ACC112 (cell line): Measurements from ENCODE around the gene CMTM7.
"Not testable (repeated sequence)": the region's sequence is repeated elsewhere in the genome, so short reads cannot be mapped to it uniquely, and the experiment has no call there.

Experiments used
- H2AFZ ChIP-seq: fragments of 200-600 bp; sonication (generic); one replicate; pipeline ENCODE4 v1.6.0; 2017; ENCODE audit warnings: antibody characterized with exemption, low read length; ENCODE audit not compliant: unreplicated experiment
- H3K27ac ChIP-seq: fragments of 200-600 bp; sonication (generic); 2 replicates; pipeline ENCODE4 v1.5.1; 2014; ENCODE audit warnings: low read depth, mild to moderate bottlenecking, antibody characterized with exemption, low read length, moderate library complexity
- H3K27me3 ChIP-seq: fragments of 200-600 bp; sonication (generic); 2 replicates; pipeline ENCODE4 v1.6.1; 2014; ENCODE audit warnings: mild to moderate bottlenecking, antibody characterized with exemption, low read length, moderate library complexity, mixed read lengths; ENCODE audit not compliant: insufficient read depth
- H3K36me3 ChIP-seq: fragments of 200-600 bp; sonication (generic); 2 replicates; pipeline ENCODE4 v1.6.1; 2016; ENCODE audit warnings: mild to moderate bottlenecking, antibody characterized with exemption, low read length, moderate library complexity, mixed read lengths; ENCODE audit not compliant: insufficient read depth
- H3K4me1 ChIP-seq: fragments of 200-600 bp; sonication (generic); one replicate; pipeline ENCODE4 v1.6.1; 2016; ENCODE audit warnings: low read length, mixed read lengths; ENCODE audit not compliant: insufficient read depth, unreplicated experiment, control insufficient read depth
- H3K4me3 ChIP-seq: fragments of 200-600 bp; sonication (generic); 2 replicates; pipeline ENCODE4 v1.5.1; 2014; ENCODE audit warnings: mild to moderate bottlenecking, low read depth, low read length
- H3K79me2 ChIP-seq: fragments of 200-600 bp; sonication (generic); one replicate; pipeline ENCODE4 v1.6.0; 2016; ENCODE audit warnings: low read length; ENCODE audit not compliant: control insufficient read depth, unreplicated experiment, insufficient read depth

The CMTM7 gene

DNA sequence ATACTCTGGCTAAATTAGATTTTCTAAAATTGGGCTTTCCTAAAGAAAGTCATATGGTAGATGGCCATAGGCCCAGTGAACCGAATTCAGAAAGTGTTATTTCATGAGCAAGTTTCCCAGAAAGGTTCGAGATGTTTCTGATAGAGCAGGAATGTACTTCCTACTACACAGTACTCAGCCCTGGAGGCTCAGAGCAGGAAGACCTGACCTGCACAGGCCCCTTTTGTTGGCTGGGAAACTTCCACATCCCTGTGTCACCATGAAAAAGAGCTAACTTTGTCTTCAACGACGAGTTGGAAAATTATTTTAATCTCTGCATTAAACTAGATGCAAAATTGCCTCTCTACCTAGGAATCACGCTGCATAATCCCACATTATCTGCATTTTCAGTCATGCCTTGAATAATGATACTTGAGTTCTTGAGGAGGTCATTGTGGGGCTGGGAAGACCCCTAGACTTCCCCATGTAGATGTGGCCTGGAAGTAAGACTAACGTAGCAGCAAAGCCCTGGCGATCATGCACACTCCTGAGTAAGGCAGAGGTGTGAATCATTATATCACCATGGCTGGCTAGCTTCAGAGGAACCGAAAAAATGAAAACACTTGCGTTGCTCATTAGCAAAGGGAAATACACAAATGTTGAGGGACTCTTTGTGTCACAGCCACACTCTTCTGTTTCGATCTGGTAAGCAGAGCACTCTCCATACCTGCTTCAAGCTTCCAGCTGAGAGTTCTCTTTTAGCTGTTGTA, 47.1 kb downstream of the CMTM7 start:
- no peak overlapping the region for H3K4me3 ChIP-seq
- H3K79me2 ChIP-seq, result peaks cover 5% of the 10 kb centered on the region
- H3K4me1 ChIP-seq, result peaks cover 13% of the 10 kb centered on the region
- no peaks in the 10 kb centered on the region for H3K27me3 ChIP-seq
- H2AFZ ChIP-seq, result no peak overlapping the region
- H3K36me3 ChIP-seq, result no peaks in the 10 kb centered on the region
- H3K27ac ChIP-seq, result no peak overlapping the region

DNA sequence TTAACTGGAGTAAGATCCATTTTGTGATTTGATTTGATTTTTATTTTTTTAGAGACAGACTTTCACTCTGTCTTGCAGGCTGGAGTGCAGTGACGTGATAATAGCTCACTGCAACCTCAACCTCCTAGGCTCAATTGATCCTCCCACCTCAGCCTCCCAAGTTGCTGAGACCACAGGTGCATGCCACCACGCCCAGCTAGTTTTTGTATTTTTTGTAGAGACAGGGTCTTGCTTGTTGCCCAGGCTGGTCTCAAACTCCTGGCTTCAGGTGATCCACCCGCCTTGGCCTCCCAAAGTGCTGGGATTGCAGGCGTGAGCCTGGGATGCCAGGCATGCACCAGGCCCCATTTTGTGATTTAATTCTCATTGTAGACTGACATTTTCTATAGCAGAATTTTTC, 47.8 kb downstream of the CMTM7 start:
- not testable (repeated sequence) for H3K4me3 ChIP-seq, H3K79me2 ChIP-seq, H3K36me3 ChIP-seq, H2AFZ ChIP-seq, H3K27ac ChIP-seq, H3K27me3 ChIP-seq
- peaks cover 14% of the 10 kb centered on the region for H3K4me1 ChIP-seq

DNA sequence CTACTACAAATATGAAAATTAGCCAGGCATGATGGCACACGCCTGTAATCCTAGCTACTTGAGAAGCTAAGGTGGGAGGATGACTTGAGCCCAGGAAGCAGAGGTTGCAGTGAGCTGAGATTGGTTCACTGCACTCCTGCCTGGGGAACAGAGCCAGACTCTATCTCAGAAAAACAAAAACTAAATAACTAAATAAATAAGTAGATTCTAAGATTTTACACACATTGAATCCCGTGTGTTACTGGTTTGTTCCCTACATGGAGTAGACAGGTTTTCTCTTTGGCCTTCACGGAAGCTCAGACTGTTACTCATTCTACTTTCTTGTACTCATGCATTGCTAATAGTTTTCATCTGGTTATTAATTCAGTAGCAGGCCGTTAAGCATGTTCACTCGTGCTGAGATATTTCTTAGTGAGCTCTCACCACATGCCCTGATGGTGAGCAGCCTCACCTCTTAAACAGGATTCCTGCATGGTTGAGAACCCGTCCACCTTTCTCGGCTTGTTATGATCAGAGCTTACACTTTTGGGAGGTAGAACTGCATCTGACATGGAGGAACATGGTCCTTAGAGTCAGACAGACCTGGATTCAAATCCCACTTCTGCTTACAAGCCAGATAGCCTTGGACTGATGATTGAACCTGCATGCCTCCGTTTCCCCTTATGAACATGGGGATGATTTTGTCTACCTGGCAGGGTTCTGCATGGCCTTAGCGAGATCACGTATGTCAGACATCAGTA, 49.1 kb downstream of the CMTM7 start:
- no peak overlapping the region for H2AFZ ChIP-seq
- H3K4me1 ChIP-seq, result peaks cover 14% of the 10 kb centered on the region
- H3K4me3 ChIP-seq, result no peak overlapping the region
- H3K79me2 ChIP-seq, result peaks cover 5% of the 10 kb centered on the region
- H3K27me3 ChIP-seq, result no peaks in the 10 kb centered on the region
- H3K27ac ChIP-seq, result no peak overlapping the region
- peaks cover 4% of the 10 kb centered on the region; the same call in 1 of the 2 replicates for H3K36me3 ChIP-seq

DNA sequence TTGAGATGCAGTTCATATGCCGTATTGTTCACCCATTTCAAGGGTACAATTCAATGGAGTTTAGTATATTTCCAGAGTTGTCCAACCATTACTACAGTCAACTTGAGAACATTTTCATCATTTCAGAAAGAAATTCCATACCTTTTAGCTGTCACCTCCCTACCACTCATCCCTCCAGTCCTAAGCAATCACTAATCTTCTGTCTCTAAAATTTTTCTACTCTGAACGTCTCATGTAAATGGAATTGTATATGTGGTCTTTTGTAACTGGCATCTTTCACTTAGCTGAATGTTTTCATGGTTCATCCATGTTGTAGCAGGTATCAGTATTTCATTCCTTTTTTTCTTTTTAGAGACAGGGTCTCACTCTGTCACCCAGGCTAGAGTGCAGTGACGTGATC, 51.1 kb downstream of the CMTM7 start:
- H3K4me3 ChIP-seq, result no peak overlapping the region
- no peaks in the 10 kb centered on the region for H3K27me3 ChIP-seq
- H3K27ac ChIP-seq, result peak overlapping the region; percentile 66
- H2AFZ ChIP-seq, result no peak overlapping the region
- peaks cover 4% of the 10 kb centered on the region; the same call in 1 of the 2 replicates for H3K36me3 ChIP-seq
- peaks cover 14% of the 10 kb centered on the region for H3K4me1 ChIP-seq
- peaks cover 7% of the 10 kb centered on the region for H3K79me2 ChIP-seq

DNA sequence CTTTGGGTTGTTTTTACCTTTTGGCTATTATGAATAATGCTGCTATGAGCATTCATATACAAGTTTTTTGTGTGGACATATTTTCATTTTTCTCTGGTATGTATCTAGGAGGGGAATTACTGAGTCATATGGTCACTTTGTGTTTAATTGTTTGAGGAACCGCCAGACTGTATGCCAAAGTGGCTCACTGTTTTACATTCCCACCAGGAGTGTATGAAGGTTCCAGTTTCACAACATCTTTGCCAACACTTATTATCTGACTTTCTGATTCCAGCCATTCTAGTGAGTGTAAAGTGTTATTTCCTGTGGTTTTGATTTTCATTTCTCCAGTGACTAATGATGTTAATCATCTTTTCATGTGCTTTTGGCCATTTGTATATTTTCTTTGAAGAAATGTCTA, 51.8 kb downstream of the CMTM7 start:
- H3K79me2 ChIP-seq, result peaks cover 7% of the 10 kb centered on the region
- no peaks in the 10 kb centered on the region for H3K27me3 ChIP-seq
- no peak overlapping the region for H3K4me3 ChIP-seq
- H3K4me1 ChIP-seq, result peaks cover 14% of the 10 kb centered on the region
- peaks cover 4% of the 10 kb centered on the region; the same call in 1 of the 2 replicates for H3K36me3 ChIP-seq
- no peak overlapping the region for H2AFZ ChIP-seq
- H3K27ac ChIP-seq, result peak overlapping the region; percentile 66

DNA sequence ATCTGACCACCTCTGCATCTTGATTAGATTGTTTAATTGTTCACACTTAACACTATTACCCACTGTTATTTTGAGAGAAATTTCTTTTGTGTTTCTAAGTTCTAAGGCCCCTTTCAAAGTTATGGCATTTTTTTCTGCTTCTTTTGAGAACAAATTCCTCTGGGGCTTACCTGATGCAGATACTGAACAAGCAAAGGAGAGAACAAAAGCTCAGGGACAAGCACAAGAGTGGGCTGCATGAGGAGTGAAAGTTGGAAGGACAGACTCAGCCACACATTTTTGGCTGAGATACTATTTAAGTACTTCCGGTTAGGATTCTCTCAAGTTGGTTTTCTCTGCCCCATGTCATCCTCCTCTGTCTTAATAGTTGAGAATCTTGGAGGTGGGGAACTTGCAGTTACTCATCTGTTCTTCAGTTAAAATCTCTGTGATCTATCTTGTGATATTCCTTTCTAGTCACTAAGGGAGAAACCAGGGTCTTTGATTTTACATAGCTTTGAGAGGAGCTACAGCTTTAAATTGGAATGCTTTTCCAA, 56.3 kb downstream of the CMTM7 start:
- Histone ChIP-seq H2AFZ (no peak overlapping the region), H3K4me3 (no peak overlapping the region), H3K27me3 (no peaks in the 10 kb centered on the region), H3K79me2 (peaks cover 2% of the 10 kb centered on the region), H3K27ac (no peak overlapping the region), H3K4me1 (peaks cover 9% of the 10 kb centered on the region), H3K36me3 (peaks cover 7% of the 10 kb centered on the region; the same call in 1 of the 2 replicates)

DNA sequence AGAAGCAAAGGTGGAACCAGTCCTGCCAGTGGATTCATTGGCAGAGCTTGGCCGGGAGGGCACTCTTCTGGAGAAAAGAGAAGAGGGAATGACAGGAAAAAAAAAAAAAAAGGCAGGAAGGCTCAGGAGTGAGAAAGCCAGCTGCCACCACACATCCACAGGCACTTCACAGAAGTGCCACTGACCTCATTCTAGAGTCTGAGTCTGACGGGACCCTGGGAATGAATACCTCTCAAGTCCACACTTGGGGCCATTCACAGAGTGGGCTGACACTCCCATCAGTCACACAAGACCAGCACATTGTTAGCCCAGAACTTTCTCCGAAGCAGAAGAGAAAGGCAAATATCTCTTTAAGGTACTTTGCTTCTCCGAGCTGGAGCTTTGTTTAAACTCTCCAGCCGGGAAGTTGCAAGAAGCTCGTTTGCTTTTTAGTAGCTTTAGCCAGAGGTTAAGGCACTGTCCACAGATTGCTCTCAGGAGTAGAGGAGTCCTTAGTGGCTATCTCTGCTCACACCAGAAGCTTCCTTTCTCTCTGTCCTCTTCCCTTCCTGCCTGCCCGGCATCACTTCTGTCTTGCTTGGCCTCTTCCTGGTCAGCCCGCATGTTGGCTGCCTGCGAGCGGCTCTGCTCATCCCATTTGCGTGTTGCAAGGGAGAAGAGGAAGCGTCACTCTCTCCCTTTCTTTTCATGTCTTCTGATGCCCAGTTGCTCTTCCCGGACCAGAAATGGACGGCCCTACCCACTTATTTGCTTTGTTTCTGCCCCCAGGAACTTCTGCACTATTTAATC, 57.2 kb downstream of the CMTM7 start:
- no peak overlapping the region for H2AFZ ChIP-seq
- H3K4me1 ChIP-seq, result peaks cover 4% of the 10 kb centered on the region
- no peaks in the 10 kb centered on the region for H3K27me3 ChIP-seq
- H3K27ac ChIP-seq, result no peak overlapping the region
- H3K4me3 ChIP-seq, result no peak overlapping the region
- peaks cover 7% of the 10 kb centered on the region; the same call in 1 of the 2 replicates for H3K36me3 ChIP-seq
- peaks cover 2% of the 10 kb centered on the region for H3K79me2 ChIP-seq

DNA sequence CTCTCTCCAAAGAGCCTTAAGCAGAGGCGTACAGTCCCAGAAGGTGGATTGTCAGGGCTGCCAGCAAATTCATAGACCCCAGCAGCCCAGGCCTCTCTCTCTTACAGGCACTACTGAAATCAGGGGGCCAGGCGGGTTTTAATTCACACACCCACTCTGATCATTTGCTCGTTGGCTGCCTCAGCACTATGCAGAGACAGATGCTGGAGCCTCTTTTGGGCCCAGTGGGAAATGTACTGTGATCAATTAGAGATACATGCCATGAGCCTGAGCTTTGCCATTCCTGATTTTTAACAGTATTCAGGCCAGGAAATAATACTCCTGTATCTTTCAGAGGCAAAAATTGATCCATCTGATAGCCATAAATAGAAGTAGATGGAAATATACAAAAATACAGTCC, 58.0 kb downstream of the CMTM7 start:
- Histone ChIP-seq H3K36me3 (0 out of 2 replicates have a peak, but pooled peaks cover 4% of the 10 kb centered on the region), H3K4me1 (peaks cover 3% of the 10 kb centered on the region)

DNA sequence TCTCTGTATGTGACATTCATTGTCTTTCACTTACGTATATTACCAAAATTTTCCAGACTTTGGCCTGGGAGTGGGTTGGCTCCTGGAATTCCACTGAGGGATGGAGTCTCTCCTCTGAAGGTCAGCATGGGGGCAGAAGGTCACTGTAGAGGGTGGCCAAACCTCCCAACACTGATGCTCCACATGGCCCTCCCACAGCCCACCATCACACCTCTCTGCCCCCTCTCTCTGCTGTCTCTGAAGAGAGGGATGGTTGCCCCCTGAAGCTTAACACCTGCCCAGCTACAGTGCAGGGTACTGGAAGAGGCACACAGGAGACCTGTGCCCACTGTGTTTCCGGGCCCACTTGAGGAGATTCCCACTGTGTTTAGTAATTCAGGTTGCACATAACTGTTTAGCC, 58.8 kb downstream of the CMTM7 start:
- Histone ChIP-seq H3K36me3 (0 out of 2 replicates have a peak, but pooled peaks cover 4% of the 10 kb centered on the region), H3K79me2 (peaks cover 2% of the 10 kb centered on the region)

More for the DNA sequence above, 58.0 kb downstream of the CMTM7 start:
- H3K4me3 ChIP-seq, result no peak overlapping the region
- peaks cover 2% of the 10 kb centered on the region for H3K79me2 ChIP-seq
- no peak overlapping the region for H3K27ac ChIP-seq
- no peaks in the 10 kb centered on the region for H3K27me3 ChIP-seq
- no peak overlapping the region for H2AFZ ChIP-seq

DNA sequence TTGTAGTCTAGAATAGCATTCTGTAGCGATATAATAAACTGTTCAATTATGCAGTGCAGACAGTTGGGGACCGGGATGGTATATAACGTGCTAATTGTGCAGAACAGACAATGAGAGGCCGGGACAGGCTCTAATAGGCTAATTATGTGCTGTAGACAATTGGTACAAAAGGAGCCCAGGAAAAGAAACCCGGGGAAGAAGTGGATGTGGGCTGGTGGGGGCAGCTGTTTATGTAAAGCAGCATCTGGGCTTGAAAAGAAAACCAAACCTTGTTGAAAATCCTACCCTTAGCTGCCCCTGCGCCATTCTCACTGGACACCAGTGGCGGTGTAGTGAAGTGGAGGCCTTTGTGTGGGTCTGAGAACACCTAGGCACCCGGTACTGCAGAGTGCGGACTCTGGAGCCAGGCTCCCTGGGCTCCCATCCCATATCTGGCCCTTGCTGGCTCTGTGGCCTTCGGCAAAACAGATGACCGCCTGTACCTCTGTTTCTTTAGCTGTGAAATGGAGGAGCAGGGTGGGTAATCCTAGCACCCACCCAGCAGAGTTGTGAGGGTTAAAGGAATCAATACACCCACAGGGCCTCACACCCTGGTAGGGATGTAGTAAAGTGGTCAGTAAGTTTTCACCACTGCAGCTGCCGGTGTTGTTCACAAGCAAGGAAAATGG, 59.5 kb downstream of the CMTM7 start:
- Histone ChIP-seq H2AFZ (no peak overlapping the region), H3K27me3 (no peaks in the 10 kb centered on the region), H3K79me2 (peaks cover 2% of the 10 kb centered on the region), H3K36me3 (0 out of 2 replicates have a peak, but pooled peaks cover 4% of the 10 kb centered on the region), H3K4me3 (no peak overlapping the region), H3K4me1 (peaks cover 3% of the 10 kb centered on the region), H3K27ac (no peak overlapping the region)

More for the DNA sequence above, 58.8 kb downstream of the CMTM7 start:
- Histone ChIP-seq H3K4me3 (no peak overlapping the region), H2AFZ (no peak overlapping the region), H3K27me3 (no peaks in the 10 kb centered on the region), H3K27ac (no peak overlapping the region), H3K4me1 (peaks cover 3% of the 10 kb centered on the region)
